ENCODE data around the gene SIX5. TPM values are rescaled to one million over a fixed set of nuclear protein-coding genes. Genes with fewer than 3 reads are reported as not detected.

SIX5 gene
- total RNA-seq, 2 donors from 2014 or later: 15.6 to 21.1 TPM

DNA sequence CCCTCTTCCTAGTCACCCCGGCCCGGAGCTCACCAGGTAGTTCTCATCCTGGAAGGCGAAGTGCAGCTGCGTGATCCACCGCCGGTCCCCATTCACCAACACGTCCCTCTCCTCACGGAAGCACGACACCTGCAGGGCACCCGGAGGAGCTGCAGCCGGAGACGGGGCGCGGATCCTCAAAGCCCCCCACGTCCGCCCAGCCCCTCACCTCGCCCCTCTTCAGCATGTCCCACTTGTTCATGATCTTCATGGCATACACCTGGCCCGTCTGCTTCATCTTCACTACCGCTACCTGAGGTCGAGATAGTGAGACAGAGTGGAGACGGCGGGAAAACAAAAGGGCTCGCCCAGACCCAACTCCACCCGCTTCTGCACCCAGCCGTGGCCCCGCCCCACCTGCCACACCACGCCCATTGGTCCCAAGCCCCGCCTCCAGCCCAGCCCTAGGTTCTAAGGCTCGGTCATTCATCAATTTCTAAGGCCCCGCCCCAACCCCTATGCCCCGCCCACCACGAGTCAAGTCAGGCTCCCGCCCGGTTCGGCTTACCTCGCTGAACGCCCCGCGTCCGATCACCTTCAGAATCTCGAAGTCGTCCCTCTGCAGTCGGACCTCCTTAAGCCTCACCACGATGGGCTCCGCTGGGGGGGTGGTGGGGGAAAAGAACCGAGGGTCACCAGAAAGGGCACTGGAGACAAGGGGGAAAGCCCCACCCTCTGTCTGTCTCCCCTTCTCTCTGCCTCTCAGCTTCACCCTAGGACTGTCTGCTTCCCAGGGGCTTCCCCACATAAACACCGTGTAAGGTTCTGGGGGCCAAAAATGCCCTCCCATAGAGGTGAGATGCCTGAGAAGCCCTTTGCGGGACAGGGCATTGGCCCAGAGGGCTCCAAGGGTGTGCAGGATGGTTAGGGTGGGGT is 10.4 kb upstream of the SIX5 start:
- peak; percentile 85 for DNase-seq
- peak; percentile 35 to 53 for ATAC-seq

DNA sequence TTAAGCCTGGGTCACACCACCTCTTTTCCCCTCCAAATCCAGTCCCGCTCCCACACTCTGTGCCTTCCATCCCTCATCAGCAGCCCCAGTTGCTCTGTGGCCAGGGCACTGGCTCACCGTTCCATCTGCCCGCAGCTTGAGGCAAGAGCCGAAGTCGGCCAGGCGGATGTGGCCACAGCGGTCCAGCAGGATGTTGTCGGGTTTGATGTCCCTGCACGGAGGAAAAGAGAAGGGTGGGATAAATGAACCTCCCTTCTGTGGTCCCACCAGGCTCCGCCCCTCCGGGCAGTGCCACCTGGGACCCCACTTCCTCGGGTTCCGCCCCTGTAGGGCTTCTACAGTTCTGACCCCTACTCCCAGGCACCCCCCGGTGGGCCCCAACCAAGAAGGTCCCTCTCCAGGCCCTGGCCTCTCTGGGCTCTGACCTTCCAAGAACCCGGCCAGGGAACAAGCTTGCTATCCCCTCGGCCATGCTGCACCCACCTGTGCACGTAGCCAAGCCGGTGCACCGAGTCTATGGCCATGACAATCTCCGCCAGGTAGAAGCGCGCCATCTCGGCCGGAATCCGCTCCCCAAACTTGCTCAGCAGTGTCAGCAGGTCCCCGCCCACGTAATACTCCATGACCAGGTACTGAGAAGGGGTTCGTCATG is 9.1 kb upstream of the SIX5 start:
- no peak for DNase-seq

More for the DNA sequence above, 10.4 kb upstream of the SIX5 start:
- intact Hi-C loops (cut with DNase I): no loop called here

DNA sequence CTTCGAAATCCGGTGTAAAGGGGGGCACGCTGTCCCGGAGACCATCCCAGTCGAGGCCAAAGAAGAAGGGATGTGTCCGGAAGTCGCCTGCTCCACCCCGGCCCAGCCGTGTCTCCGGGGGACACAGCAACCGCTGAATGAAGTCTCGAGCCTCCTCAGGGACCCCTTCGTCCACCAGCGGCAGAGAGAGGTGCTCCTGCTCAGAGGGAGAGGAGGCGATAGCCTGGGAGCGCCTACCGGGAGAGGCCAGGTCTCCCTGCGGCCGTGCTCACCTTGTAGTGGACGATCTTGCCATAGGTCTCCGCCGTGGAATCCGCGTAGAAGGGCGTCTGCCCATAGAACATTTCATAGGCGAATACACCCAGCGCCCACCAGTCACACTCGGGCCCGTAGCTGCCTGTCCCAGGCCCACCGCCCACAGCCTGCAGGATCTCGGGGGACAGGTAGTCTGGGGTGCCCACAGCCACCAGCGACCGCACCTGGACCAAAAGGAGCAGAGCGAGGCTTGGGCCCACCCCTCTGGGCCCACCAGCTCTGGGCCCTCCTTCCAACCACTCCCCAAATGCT is 8.4 kb upstream of the SIX5 start:
- intact Hi-C loops (cut with DNase I): no loop called here
- no peak for DNase-seq
- no peak for ATAC-seq

More for the DNA sequence above, 9.1 kb upstream of the SIX5 start:
- intact Hi-C loops (cut with DNase I): no loop called here
- ATAC-seq: no peak

DNA sequence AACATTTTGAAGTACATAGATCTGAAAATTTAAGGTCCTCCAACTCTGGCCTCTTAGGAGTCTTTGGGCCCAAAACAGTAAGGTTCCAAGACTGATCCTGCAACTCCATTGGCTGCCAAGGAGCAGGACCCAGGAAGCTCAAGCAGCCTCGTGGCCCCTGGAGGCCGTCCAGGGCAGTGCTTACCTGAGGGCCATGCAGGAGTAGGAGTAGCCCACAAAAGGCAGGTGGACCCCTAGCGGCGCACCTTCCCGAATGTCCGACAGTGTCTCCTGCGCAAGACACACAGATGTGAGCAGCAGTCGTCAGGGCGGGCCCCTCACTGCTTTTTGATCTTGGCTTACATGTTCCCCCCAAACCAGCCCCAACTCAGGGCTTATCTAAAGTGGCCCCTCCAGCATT is 5.7 kb upstream of the SIX5 start:
- intact Hi-C loops (cut with DNase I): no loop called here
- no peak for ATAC-seq
- no peak for DNase-seq

DNA sequence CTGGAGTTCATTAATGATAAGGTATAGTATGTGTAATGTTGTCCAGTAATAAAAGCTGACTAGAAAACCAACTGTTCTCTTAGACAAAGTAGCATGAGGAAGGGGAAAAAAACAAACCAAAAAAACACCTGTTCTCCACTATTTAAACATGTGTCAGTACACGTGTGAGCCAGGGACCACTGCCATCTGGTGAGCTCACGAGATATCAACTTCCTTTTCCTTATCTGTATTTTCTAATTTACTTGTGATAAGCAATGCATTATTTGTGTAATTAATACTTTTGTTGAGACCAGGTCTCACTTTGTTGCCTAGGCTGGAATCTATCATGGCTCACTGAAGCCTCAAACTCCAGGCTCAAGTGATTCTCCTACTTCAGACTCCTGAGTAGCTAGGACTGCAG is 4.3 kb upstream of the SIX5 start:
- intact Hi-C loops (cut with DNase I): no loop called here
- ATAC-seq: no peak
- DNase-seq: no peak

DNA sequence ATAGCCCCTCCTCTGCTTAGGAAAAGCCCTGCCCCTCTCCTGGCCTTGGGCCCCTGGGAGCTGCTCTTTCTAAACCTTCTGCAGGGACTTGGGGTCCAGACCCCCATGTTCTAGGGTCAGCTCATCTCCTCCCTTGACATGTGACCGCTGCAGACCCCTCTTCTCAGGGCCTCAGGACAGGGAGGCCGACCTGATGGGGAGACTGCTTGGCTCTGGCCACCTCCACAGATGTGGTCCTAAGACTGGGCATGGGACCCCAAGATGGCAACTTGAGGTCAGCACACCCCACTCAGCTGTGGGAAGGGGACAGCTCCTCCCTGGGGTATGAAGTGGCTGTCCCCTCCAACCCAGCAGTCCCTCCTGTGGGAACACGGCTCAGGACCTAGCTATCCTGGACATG is 3.9 kb upstream of the SIX5 start:
- ATAC-seq (no peak), DNase-seq (no peak)
- intact Hi-C loops (cut with DNase I): no loop called here

DNA sequence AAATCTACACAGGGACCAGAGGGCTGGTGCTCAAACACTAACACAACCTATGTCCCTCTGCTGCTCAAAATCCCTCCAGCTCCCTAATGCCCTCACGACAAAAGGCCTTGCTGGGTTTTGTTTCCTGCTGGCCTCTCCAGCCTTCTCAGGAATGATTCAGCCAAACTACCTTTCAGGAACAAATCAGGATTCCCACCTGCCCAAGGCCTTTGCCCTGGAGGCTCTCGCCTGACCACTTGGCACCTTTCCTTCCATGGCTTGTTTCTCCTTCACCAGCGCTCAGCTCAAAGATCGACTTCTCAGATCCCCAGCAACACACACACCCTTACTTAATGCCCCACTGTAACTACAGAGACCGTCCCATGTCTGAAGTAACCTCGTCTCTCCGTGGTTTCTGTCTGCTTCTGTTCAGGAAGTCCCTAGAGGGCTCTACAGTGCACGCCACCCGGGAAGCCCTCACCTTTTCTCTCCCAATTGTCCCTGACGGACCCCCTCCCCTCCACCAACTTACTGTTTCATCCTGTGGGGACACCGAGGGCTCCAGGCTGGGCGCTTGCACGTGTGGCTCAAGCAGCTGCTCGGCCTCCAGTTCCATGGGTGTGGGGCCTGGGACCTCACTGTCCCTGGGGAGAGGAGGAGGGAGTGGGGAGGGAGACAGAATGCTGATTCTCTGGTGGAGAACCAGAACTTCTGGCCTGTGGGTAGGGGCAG is 3.2 kb upstream of the SIX5 start:
- intact Hi-C loops (cut with DNase I): no loop called here
- ATAC-seq: no peak
- DNase-seq: no peak

DNA sequence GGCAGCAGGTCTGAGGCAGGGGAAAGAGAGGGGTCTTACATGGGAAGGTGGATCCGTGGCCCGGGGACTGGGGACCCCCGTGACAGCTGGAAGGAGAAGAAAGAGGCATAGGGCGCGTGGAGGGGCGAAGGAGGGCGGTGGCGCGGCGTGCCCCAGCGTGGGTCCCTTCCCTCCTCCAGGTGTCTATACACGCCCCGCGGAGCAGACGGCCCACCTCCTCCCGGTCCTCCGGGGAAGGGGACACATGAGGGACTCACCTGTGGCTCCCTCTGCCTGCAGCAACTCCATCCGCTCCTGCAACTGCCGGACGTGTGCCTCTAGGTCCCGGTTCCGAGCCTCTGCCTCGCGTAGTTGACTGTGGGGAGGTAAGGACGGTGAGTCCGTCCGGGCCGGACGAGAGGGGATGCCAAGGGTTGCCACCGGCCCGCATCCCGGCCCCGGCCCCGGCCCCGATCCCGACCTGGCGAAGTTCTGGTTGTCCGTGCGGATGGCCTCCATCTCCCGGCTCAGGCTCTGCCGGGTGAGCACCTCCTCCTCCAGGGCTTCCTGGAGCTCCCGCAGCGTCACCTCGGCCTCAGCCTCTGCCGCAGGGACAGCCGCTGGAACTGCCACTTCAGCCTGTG is 2.4 kb upstream of the SIX5 start:
- no peak for ATAC-seq
- intact Hi-C loops (cut with DNase I): no loop called here
- DNase-seq: peak; percentile 43

DNA sequence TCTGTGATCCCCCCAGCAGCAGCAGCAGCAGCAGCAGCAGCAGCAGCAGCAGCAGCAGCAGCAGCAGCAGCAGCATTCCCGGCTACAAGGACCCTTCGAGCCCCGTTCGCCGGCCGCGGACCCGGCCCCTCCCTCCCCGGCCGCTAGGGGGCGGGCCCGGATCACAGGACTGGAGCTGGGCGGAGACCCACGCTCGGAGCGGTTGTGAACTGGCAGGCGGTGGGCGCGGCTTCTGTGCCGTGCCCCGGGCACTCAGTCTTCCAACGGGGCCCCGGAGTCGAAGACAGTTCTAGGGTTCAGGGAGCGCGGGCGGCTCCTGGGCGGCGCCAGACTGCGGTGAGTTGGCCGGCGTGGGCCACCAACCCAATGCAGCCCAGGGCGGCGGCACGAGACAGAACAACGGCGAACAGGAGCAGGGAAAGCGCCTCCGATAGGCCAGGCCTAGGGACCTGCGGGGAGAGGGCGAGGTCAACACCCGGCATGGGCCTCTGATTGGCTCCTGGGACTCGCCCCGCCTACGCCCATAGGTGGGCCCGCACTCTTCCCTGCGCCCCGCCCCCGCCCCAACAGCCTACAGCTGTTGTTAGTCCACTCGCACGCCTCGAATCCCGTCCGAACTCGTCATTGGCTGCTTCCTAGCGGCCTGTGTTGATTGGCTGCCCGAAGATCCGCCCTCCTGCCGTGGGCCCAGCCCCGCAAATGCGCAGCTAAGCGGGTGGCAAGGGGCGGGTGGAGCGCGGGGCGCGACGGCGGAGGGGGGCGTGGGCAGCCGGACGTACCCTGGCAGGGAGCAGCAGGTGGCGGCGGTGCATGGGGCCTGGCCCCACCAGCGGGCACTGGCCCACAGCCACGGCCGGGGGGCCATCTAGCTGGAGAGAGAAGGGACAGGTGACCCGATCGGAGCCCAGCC is 1.4 kb upstream of the SIX5 start:
- DNase-seq: peak; percentile 98
- ATAC-seq: peak; percentile 66 to 77
- intact Hi-C loops (cut with DNase I): no loop called here

DNA sequence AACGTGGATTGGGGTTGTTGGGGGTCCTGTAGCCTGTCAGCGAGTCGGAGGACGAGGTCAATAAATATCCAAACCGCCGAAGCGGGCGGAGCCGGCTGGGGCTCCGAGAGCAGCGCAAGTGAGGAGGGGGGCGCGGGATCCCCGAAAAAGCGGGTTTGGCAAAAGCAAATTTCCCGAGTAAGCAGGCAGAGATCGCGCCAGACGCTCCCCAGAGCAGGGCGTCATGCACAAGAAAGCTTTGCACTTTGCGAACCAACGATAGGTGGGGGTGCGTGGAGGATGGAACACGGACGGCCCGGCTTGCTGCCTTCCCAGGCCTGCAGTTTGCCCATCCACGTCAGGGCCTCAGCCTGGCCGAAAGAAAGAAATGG is 754 bp upstream of the SIX5 start:
- intact Hi-C loops (cut with DNase I): loop anchor here (5.0 kb wide), 1 partner anchor 53 kb away; no protein-coding TSS in a partner anchor
- ATAC-seq: peak in 1 of 2 donors; percentile 0
- DNase-seq: peak; percentile 66

DNA sequence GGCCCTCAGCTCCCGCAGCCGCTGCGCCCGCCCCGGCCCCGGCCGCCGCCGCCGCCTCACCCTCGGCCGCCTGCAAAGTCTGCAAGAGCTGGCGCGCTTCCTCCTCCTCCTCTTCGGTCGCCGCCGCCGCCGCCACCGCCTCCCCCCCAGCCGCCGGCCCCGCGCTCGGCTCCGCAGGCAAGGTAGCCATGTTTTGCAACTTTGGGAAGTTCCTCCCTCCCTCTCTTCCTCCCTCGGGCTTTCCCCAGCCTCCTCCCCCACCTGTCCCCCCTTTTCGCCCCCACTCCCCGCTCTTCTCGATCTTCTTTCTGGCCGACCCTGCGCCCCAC is 433 bp downstream of the SIX5 start:
- DNase-seq (no peak), ATAC-seq (no peak)
- intact Hi-C loops (cut with DNase I): loop anchor here (5.0 kb wide), 1 partner anchor 51 kb away; no protein-coding TSS in a partner anchor

DNA sequence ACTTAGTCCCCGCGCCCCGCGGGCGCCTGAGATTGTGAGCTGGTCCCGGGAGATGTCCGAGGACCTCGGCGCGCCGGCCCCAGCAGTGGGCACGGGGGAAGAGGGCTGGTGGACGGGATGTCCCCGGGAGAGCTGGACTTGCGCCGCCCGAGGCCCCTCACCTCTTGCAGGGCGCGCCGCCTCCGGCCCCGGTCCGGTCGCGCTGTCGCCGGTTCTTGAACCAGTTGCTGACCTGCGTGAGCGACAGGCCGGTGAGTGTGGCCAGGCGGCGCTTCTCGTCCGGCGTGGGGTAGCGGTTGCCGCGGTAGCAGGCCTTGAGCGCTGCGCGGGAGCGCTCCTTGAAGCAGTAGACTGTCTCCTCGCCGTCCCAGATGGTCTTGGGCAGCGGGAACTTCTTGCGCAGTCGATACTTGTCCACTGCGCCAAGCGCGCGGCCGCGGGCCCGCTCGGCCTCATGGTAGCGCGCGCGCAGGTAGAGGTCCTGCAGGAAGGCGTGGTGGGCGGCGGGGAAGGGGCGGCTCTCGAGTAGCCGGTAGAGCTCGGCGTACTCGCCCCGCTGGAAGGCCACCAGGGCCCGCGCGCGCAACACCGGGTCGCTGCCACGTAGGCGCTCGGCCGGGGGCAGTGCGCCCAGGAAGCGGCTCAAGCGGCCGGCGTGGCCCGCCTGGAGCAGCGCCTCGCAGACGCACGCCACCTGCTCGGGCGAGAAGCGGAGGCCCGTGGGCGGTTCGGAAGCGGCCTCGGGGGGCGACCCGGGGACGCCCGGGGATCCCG is 984 bp downstream of the SIX5 start:
- ATAC-seq: peak; percentile 1 to 2
- intact Hi-C loops (cut with DNase I): loop anchor here (5.0 kb wide), 1 partner anchor 51 kb away; no protein-coding TSS in a partner anchor
- DNase-seq: peak; percentile 75

DNA sequence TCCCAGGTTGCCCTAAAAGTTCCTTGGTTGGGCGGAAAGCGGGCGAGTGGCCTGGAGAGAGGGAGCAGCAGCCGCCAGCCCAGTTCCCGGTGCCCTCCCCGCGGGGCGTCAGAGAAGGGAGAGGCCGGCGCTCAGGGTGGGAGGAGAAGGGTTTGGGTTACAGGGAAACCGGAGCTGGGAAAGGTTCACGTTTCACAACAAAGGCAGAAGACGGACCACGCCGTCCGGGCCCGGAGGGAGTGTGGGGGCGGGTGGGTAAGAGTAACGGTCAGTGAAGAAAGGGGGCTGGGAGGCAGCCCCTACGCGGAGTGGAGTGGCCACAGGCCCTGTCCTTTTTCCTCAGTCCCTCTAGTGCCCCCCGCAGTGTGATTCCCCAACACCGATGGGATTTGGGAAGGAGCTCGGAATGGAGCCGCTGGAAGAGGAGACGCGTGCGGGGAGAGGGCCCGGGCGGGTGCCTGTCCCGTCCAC is 1.6 kb downstream of the SIX5 start:
- ATAC-seq: peak; percentile 4 to 6
- DNase-seq: peak; percentile 81
- intact Hi-C loops (cut with DNase I): loop anchor here (5.0 kb wide), 1 partner anchor 50 kb away; no protein-coding TSS in a partner anchor

DNA sequence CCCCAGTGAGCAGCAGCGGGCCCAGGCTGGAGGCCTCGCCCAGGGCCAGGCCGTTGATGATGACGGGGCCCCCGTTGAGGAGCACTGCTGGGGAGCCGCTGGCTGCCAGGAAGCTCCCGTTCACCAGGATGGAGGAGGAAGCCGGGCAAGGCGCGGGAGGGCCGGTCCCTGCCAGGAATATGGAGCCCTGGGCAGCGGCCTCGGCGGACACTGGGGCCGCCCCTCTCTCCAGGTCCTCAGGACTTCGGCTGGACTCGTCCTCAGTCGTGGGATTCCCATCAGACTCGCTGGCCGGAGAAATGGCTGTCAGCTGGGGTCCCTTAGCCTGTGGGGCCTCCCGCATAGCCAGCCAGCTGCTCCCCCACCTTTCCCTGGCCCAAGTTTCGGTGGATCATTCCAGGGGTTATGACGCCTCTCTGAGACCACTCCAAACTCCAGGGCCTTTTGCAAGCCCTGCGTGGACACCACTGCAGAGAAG is 2.1 kb downstream of the SIX5 start:
- ATAC-seq (no peak), DNase-seq (peak; percentile 63)
- intact Hi-C loops (cut with DNase I): loop anchor here (5.0 kb wide), 1 partner anchor 50 kb away; no protein-coding TSS in a partner anchor

DNA sequence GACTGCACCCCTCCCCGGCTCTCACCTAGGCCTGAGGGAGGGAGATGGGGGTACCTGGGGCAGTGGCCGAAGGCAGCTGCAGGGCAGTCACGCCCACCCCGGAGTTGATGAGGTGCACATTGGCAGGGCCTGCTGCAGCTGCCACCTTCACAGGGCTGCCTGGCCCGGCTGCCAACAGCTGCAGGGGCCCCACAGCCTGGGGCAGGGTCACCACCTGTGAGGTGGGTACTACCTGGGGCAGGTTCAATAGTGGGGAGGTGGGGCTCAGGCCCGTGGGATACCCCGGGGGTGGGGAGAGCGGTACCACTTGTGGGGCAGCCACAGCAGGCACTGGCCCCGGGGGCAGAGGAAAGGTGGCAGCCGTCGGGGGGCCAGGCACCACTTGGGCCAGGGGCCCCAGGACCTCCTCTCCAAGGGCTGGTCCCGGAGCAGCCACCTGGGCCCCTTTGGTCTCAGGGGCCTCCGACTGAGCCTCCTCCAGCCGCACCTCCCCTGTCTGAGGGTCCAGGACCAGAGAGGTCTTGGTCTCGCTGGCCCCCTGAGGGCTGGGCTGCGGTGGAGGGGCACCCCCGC is 2.7 kb downstream of the SIX5 start:
- no peak for DNase-seq
- intact Hi-C loops (cut with DNase I): loop anchor here (5.0 kb wide), 1 partner anchor 49 kb away; no protein-coding TSS in a partner anchor
- ATAC-seq: no peak

DNA sequence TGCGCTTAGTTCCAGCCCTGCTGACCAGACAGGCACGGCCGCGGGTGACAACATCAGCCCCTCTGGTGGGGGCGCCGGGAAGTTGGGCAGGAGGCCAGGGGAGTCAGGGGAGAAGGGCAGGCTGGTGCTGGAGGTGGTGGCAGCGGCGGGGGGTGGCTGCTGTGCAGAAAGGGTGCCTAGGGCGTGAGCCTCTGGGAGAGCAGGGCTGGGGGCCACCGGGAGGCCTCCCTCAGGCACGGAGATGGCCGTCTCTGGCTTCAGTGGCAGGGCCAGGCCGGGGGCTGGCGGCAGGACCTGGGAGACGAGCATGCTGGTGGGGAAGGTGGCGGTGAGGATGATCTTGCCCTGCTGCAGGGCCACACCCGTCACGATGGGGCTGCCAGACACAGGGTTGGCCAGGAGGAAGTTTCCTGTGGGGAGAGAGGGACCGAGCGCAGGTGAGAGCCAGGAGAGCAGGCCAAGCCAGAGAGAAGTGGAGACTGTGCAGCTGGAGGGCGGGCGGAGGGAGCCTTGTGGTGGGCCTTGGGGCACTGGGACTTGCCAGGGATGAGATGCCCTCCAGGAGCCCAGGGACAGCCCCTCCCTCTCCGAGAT is 3.3 kb downstream of the SIX5 start:
- intact Hi-C loops (cut with DNase I): loop anchor here (5.0 kb wide), 1 partner anchor 48 kb away; no protein-coding TSS in a partner anchor
- ATAC-seq: no peak
- DNase-seq: no peak
